Measurements from ENCODE around the gene ZNF888. TPM values are rescaled to one million over a fixed set of nuclear protein-coding genes. Genes with fewer than 3 reads are reported as not detected.

The ZNF888 gene
- total and polyA plus RNA-seq, 2 donors (not counting 1 experiment from before 2014, with no cell fraction given) = 2.7 to 15.6 TPM

GRCh38 chr19:52889931-52890330, 33.3 kb downstream of the ZNF888 start:
- Mint-ChIP-seq H3K4me1 (peaks cover 15% of the 10 kb centered on the region), H3K27me3 (no peaks in the 10 kb centered on the region), H3K27ac (no peak overlapping the region), H3K9me3 (ENCODE audit: insufficient read depth) (peaks cover 2% of the 10 kb centered on the region), H3K4me3 (no peak overlapping the region)
- POLR2A ChIA-PET = no interaction called here
- Histone ChIP-seq H3K4me1 (ENCODE audit: control insufficient read depth in 2 of 2, insufficient read depth in 2 of 2, low read length in 2 of 2) (no peaks in the 10 kb centered on the region), H3K27ac (ENCODE audit: low read length in 2 of 2) (no peak overlapping the region), H3K4me2 (replicated peaks; ENCODE audit: low read depth, low read length, poor library complexity, severe bottlenecking) (no peak overlapping the region), H3K27me3 (replicated peaks in 1 of 4; ENCODE audit: control extremely low read depth in 1 of 4, control insufficient read depth in 3 of 4, insufficient read depth in 4 of 4, low read length in 3 of 4) (no peaks in the 10 kb centered on the region), H4K20me1 (ENCODE audit: control insufficient read depth, insufficient read depth, low read length, poor library complexity, severe bottlenecking) (no peaks in the 10 kb centered on the region), H3K9me3 (ENCODE audit: control extremely low read depth in 1 of 3, control insufficient read depth in 2 of 3, insufficient read depth in 1 of 3, low read length in 2 of 3) (peaks cover 0 to 20% (median 0%) of the 10 kb centered on the region in 3 donors), H3K4me3 (ENCODE audit: control extremely low read depth in 1 of 5, extremely low read depth in 1 of 5, insufficient read depth in 1 of 5, low read depth in 2 of 5, low read length in 4 of 5) (no peak overlapping the region), H3K9ac (ENCODE audit: low read length) (no peak overlapping the region), H2AFZ (ENCODE audit: insufficient read depth, low read depth, low read length, poor library complexity, severe bottlenecking) (no peak overlapping the region), H3K36me3 (replicated peaks in 1 of 2; ENCODE audit: control extremely low read depth in 1 of 2, control insufficient read depth in 1 of 2, extremely low read depth in 1 of 2, insufficient read depth in 2 of 2, low read length in 1 of 2) (peaks cover 5 to 39% of the 10 kb centered on the region in 2 experiments), H3K79me2 (ENCODE audit: control insufficient read depth, insufficient read depth, low read length) (peaks cover 11% of the 10 kb centered on the region)
- intact Hi-C loops (cut with micrococcal nuclease) = no loop called here
- 100% methylated on average over 1 of the region's 4 CpGs for WGBS (ENCODE audit: insufficient coverage)
- DNase-seq = no peak
- ATAC-seq (ENCODE audit: low read depth) = no peak
- CTCF ChIA-PET = no interaction called here
- TF ChIP-seq EZH2 (IDR thresholded peaks at IDR 0.05; ENCODE audit: borderline replicate concordance, insufficient read depth, low read depth, low read length, poor library complexity, severe bottlenecking) (no peak), CTCF (IDR thresholded peaks at IDR 0.05) (no peak)

- no peak overlapping the region for H3K27ac ChIP-seq (ENCODE audit: low read length in 2 of 2)
- Mint-ChIP-seq H3K27me3 (no peaks in the 10 kb centered on the region), H3K9me3 (ENCODE audit: insufficient read depth) (peaks cover 5% of the 10 kb centered on the region), H3K4me1 (peaks cover 12% of the 10 kb centered on the region), H3K4me3 (no peak overlapping the region), H3K27ac (no peak overlapping the region)
- ATAC-seq (ENCODE audit: low read depth) = no peak
- peaks cover 8% of the 10 kb centered on the region for H3K79me2 ChIP-seq (ENCODE audit: control insufficient read depth, insufficient read depth, low read length)
- no peaks in the 10 kb centered on the region for H4K20me1 ChIP-seq (ENCODE audit: control insufficient read depth, insufficient read depth, low read length, poor library complexity, severe bottlenecking)
- H3K9ac ChIP-seq (ENCODE audit: low read length) = no peak overlapping the region
- intact Hi-C loops (cut with micrococcal nuclease) = no loop called here
- H3K4me3 ChIP-seq (ENCODE audit: control extremely low read depth in 1 of 5, extremely low read depth in 1 of 5, insufficient read depth in 1 of 5, low read depth in 2 of 5, low read length in 4 of 5) = no peak overlapping the region
- H3K9me3 ChIP-seq (ENCODE audit: control extremely low read depth in 1 of 3, control insufficient read depth in 2 of 3, insufficient read depth in 1 of 3, low read length in 2 of 3) = peaks cover 0 to 27% (median 1%) of the 10 kb centered on the region in 3 donors
- H3K27me3 ChIP-seq (replicated peaks in 1 of 4; ENCODE audit: control extremely low read depth in 1 of 4, control insufficient read depth in 3 of 4, insufficient read depth in 4 of 4, low read length in 3 of 4) = no peaks in the 10 kb centered on the region
- TF ChIP-seq CTCF (IDR thresholded peaks at IDR 0.05) = no peak
- TF ChIP-seq EZH2 (IDR thresholded peaks at IDR 0.05; ENCODE audit: borderline replicate concordance, insufficient read depth, low read depth, low read length, poor library complexity, severe bottlenecking) = no peak
- no peak overlapping the region for H3K4me2 ChIP-seq (replicated peaks; ENCODE audit: low read depth, low read length, poor library complexity, severe bottlenecking)
- H3K36me3 ChIP-seq (replicated peaks in 1 of 2; ENCODE audit: control extremely low read depth in 1 of 2, control insufficient read depth in 1 of 2, extremely low read depth in 1 of 2, insufficient read depth in 2 of 2, low read length in 1 of 2) = peaks cover 9 to 47% of the 10 kb centered on the region in 2 experiments
- no peak overlapping the region for H2AFZ ChIP-seq (ENCODE audit: insufficient read depth, low read depth, low read length, poor library complexity, severe bottlenecking)
- CTCF ChIA-PET = no interaction called here
- POLR2A ChIA-PET = no interaction called here
- no peaks in the 10 kb centered on the region for H3K4me1 ChIP-seq (ENCODE audit: control insufficient read depth in 2 of 2, insufficient read depth in 2 of 2, low read length in 2 of 2)
- 98% methylated on average over 5 of the region's 7 CpGs for WGBS (ENCODE audit: insufficient coverage)
- no peak for DNase-seq
Observed at GRCh38 chr19:52889076-52889475, 34.2 kb downstream of the ZNF888 start.

Measured in B cell (primary cell).